ENCODE data around the gene TXNDC2.

GRCh38 chr18:9878783-9879242, 7.0 kb upstream of the TXNDC2 start:
- TF ChIP-seq, protein P1, sequence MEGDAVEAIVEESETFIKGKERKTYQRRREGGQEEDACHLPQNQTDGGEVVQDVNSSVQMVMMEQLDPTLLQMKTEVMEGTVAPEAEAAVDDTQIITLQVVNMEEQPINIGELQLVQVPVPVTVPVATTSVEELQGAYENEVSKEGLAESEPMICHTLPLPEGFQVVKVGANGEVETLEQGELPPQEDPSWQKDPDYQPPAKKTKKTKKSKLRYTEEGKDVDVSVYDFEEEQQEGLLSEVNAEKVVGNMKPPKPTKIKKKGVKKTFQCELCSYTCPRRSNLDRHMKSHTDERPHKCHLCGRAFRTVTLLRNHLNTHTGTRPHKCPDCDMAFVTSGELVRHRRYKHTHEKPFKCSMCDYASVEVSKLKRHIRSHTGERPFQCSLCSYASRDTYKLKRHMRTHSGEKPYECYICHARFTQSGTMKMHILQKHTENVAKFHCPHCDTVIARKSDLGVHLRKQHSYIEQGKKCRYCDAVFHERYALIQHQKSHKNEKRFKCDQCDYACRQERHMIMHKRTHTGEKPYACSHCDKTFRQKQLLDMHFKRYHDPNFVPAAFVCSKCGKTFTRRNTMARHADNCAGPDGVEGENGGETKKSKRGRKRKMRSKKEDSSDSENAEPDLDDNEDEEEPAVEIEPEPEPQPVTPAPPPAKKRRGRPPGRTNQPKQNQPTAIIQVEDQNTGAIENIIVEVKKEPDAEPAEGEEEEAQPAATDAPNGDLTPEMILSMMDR (conservative IDR thresholded peaks at IDR 0.05 in 1 of 2, IDR thresholded peaks at IDR 0.05 in 1 of 2; ENCODE audit: low read depth in 1 of 2, low read length in 2 of 2), result no peak
- no peak for TF ChIP-seq EZH2 (IDR thresholded peaks at IDR 0.05; ENCODE audit: low read length, missing control alignments)
